ENCODE results near the gene NEU1. TPM values are rescaled to one million over a fixed set of nuclear protein-coding genes. Genes with fewer than 3 reads are reported as not detected.

The NEU1 gene
- total and polyA plus RNA-seq, 2 donors (not counting 1 experiment from before 2014, with no cell fraction given), result 25.3 to 35.1 TPM

- peaks cover 2 to 67% of the 10 kb centered on the region in 2 experiments for H3K36me3 ChIP-seq (replicated peaks in 1 of 2; ENCODE audit: control extremely low read depth in 1 of 2, control insufficient read depth in 1 of 2, extremely low read depth in 1 of 2, insufficient read depth in 2 of 2, low read length in 1 of 2)
- WGBS (ENCODE audit: insufficient coverage), result 86% methylated on average over 1 of the region's 3 CpGs
Observed at GRCh38 chr6:31889331-31889972, 26.8 kb upstream of the NEU1 start.

More at GRCh38 chr6:31889331-31889972, 26.8 kb upstream of the NEU1 start:
- Histone ChIP-seq H2AFZ (ENCODE audit: insufficient read depth, low read depth, low read length, poor library complexity, severe bottlenecking) (no peak overlapping the region), H3K4me3 (ENCODE audit: control extremely low read depth in 1 of 5, extremely low read depth in 1 of 5, insufficient read depth in 1 of 5, low read depth in 2 of 5, low read length in 4 of 5) (no peak overlapping the region), H3K4me1 (ENCODE audit: control insufficient read depth in 2 of 2, insufficient read depth in 2 of 2, low read length in 2 of 2) (no peaks in the 10 kb centered on the region), H4K20me1 (ENCODE audit: control insufficient read depth, insufficient read depth, low read length, poor library complexity, severe bottlenecking) (peaks cover 6% of the 10 kb centered on the region), H3K9ac (ENCODE audit: low read length) (no peak overlapping the region), H3K27me3 (replicated peaks in 1 of 4; ENCODE audit: control extremely low read depth in 1 of 4, control insufficient read depth in 3 of 4, insufficient read depth in 4 of 4, low read length in 3 of 4) (no peaks in the 10 kb centered on the region), H3K4me2 (replicated peaks; ENCODE audit: low read depth, low read length, poor library complexity, severe bottlenecking) (no peak overlapping the region), H3K9me3 (ENCODE audit: control extremely low read depth in 1 of 3, control insufficient read depth in 2 of 3, insufficient read depth in 1 of 3, low read length in 2 of 3) (no peaks in the 10 kb centered on the region), H3K27ac (ENCODE audit: low read length in 2 of 2) (no peak overlapping the region), H3K79me2 (ENCODE audit: control insufficient read depth, insufficient read depth, low read length) (no peaks in the 10 kb centered on the region)
- intact Hi-C loops (cut with micrococcal nuclease), result no loop called here
- TF ChIP-seq EZH2 (IDR thresholded peaks at IDR 0.05; ENCODE audit: borderline replicate concordance, insufficient read depth, low read depth, low read length, poor library complexity, severe bottlenecking), result no peak
- TF ChIP-seq, protein P1, sequence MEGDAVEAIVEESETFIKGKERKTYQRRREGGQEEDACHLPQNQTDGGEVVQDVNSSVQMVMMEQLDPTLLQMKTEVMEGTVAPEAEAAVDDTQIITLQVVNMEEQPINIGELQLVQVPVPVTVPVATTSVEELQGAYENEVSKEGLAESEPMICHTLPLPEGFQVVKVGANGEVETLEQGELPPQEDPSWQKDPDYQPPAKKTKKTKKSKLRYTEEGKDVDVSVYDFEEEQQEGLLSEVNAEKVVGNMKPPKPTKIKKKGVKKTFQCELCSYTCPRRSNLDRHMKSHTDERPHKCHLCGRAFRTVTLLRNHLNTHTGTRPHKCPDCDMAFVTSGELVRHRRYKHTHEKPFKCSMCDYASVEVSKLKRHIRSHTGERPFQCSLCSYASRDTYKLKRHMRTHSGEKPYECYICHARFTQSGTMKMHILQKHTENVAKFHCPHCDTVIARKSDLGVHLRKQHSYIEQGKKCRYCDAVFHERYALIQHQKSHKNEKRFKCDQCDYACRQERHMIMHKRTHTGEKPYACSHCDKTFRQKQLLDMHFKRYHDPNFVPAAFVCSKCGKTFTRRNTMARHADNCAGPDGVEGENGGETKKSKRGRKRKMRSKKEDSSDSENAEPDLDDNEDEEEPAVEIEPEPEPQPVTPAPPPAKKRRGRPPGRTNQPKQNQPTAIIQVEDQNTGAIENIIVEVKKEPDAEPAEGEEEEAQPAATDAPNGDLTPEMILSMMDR (IDR thresholded peaks at IDR 0.05), result no peak
- H3K27ac Mint-ChIP-seq, result no peak overlapping the region
- no peak overlapping the region for H3K4me3 Mint-ChIP-seq
- no peaks in the 10 kb centered on the region for H3K4me1 Mint-ChIP-seq
- CTCF ChIA-PET, result interaction anchor here (0.9 to 3.4 kb wide), 12 partner anchors 14 to 211 kb away, joined by 3 to 12 read pairs (median 4); partner anchors contain the start of genes MSH5, NELFE and SKIC2
- no peak for DNase-seq
- no peaks in the 10 kb centered on the region for H3K9me3 Mint-ChIP-seq (ENCODE audit: insufficient read depth)
- ATAC-seq (ENCODE audit: low read depth), result no peak
- POLR2A ChIA-PET, result interaction anchor here (0.6 kb wide), 1 partner anchor 138 kb away, joined by 3 read pairs; no protein-coding TSS in a partner anchor
- no peaks in the 10 kb centered on the region for H3K27me3 Mint-ChIP-seq
